Measurements from ENCODE around the gene XRCC3. TPM values are rescaled to one million over a fixed set of nuclear protein-coding genes. Genes with fewer than 3 reads are reported as not detected.

XRCC3 gene
- total and polyA plus RNA-seq, 2 of the 8 experiments (the other 6 are each of a cell fraction or from before 2014, with no cell fraction given), result 36.9 to 41.8 TPM

DNA sequence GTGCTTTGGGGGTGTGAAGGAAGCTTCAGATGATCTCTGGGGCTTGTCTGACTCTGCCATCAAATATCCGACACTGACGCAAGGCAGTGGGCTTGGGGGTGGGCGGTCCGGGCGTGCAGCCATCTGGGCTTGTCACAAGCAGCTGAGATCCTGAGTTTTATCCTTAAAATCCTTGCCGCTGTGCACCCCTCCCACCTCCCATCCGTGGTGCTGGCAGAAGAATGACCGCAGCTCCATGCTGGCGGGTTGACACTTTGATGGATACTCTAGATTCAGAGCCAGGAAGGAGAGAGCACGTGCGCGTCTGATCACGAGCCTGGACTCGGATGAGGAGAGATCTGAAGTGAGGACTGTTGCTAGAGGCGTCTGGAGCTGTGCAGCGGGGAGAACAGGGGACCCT, 3.3 kb upstream of the XRCC3 start (continued):
- TF ChIP-seq MAFK (IDR thresholded peaks at IDR 0.05; ENCODE audit: low read depth, low read length), result no peak
- no peak for TF ChIP-seq CTBP2 (IDR thresholded peaks at IDR 0.05; ENCODE audit: borderline replicate concordance, insufficient read depth, insufficient read length, low read length)
- no peak for TF ChIP-seq YY1 (IDR thresholded peaks at IDR 0.05; ENCODE audit: low read depth, low read length)

Measured in H1 (cell line).